GM10266 (cell line): ENCODE results near the gene FETUB.
"Not testable (repeated sequence)": the region's sequence is repeated elsewhere in the genome, so short reads cannot be mapped to it uniquely, and the experiment has no call there.

Experiments
- DNase-seq: peaks from one replicate; pipeline ENCODE4 v3.0.0; 2012; ENCODE audit errors: extremely low spot score
- CTCF ChIP-seq: IDR thresholded peaks from 2 replicates; pipeline ENCODE4 v1.5.1; 2012; ENCODE audit warnings: mild to moderate bottlenecking, low read depth; ENCODE audit not compliant: control insufficient read depth, insufficient read depth; ENCODE audit errors: missing control alignments

The FETUB gene

GRCh38 chr3:186693843-186694242, 53.6 kb downstream of the FETUB start:
- DNase-seq = no peak
- no peak for TF ChIP-seq CTCF

- no peak for TF ChIP-seq CTCF
- no peak for DNase-seq
Observed at GRCh38 chr3:186694288-186695032, 54.3 kb downstream of the FETUB start.

- no peak for DNase-seq
- TF ChIP-seq CTCF = no peak
Observed at GRCh38 chr3:186696522-186696921, 56.3 kb downstream of the FETUB start.

GRCh38 chr3:186697510-186697909, 57.3 kb downstream of the FETUB start:
- TF ChIP-seq CTCF = no peak
- DNase-seq = no peak

GRCh38 chr3:186700267-186700666, 60.1 kb downstream of the FETUB start:
- DNase-seq = no peak
- no peak for TF ChIP-seq CTCF

- DNase-seq = not testable (repeated sequence)
Observed at GRCh38 chr3:186702451-186702850, 62.3 kb downstream of the FETUB start.
